GM21526 (cell line): ENCODE measurements around the gene DNAJC21.
A peak's percentile ranks its signal among the peaks of the same experiment; 100 is the strongest.

ENCODE experiments used
- ATAC-seq: cut with Tn5 transposase; IDR thresholded peaks from one replicate; pipeline ENCODE4 v1.9.1; 2021; ENCODE audit warnings: moderate library complexity; ENCODE audit not compliant: unreplicated experiment, low FRiP score

DNAJC21 gene

GRCh38 chr5:34976347-34976746, 47.0 kb downstream of the DNAJC21 start:
- no peak for ATAC-seq

DNA sequence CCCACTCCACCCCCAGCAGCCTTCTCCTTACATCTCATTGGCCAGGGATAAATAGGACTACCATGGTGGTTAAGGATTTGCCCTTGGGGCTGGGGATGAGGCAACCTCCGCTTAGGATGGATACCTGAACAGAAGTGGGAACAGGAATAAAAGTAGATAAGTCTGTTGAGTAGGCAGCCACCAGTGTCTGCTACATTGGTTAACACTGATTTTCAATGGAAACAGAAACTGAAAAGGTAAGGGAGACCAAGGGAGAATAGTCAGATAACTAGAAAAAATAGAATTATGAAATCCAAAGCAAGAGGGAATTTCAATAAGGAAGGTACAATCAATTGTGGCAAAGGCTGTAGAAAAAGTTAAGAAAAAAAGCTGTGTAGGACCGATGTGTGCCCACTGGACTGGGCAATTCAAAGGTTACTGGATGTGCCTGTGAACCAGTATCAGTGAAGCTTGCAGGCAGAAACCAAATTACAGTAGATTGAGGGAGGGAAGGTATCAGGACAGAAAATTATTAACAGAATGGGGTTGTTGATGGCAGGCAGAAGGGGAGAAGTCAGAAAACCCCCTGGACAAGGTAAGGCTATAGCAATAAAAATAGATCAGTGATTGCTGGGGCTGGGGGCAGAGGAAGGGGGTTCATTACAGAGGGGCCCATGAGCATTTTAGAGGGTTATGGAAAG, 48.7 kb downstream of the DNAJC21 start:
- ATAC-seq: no peak

DNA sequence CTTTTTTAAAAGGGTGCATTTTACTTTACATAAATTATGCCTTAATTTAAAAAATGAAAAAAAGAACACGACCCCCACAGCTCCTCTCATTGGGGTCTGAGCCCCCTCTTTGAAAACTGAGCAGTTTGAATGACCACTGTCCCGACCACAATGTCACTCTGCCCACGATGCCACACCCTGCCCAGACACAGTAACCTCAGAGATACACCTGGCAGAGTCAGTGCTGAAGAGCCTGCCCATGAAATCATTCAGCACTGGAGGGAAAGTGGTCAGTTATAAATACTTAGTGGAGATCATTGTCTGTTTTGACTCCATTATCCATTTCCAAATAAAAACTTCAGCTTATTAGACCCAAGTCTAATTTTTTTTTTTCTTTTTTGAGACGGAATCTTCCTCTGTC, 49.3 kb downstream of the DNAJC21 start:
- no peak for ATAC-seq

GRCh38 chr5:34982823-34983222, 53.5 kb downstream of the DNAJC21 start:
- ATAC-seq: no peak

- ATAC-seq: no peak
Measured at GRCh38 chr5:34986965-34987364, 57.6 kb downstream of the DNAJC21 start.

GRCh38 chr5:34991486-34992238, 62.3 kb downstream of the DNAJC21 start:
- no peak for ATAC-seq

DNA sequence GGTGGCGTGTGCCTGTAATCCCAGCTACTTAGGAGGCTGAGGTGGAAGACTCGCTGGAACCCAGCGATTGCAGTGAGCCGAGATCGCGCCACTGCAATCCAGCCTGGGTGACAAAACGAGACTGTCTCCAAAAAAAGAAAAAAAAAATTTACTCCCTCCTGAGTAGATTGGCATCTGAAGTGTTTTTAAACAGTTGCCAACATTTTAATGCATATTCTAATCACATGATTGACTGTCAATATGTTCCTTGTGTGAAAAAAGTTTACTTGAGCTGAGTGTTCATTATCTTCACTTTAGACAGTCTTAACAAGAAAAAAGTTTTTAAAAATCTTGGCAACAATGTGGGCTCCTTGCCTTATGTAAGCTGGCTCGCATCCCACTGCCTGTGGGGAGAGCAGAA, 64.6 kb downstream of the DNAJC21 start:
- no peak for ATAC-seq

GRCh38 chr5:34996261-34996660, 66.9 kb downstream of the DNAJC21 start:
- ATAC-seq: no peak

GRCh38 chr5:34998058-34998789, 68.9 kb downstream of the DNAJC21 start:
- no peak for ATAC-seq

DNA sequence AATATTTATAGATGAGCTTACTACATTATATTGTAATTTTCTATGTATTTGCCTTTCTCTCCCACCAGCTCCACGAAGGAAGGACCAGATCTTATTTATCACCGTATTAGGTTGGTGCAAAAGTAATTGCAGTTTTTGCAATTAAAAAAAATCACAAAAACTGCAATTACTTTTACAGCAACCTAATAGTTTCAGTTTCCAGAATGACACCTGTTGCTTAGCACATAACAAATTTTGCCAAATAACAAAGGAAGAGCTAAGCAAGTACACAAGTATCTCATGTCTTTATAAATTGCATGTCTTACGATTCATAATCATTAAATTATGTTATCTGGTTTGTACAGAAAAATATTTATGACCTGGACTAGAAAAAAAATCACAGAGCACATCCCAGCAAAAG, 72.5 kb downstream of the DNAJC21 start:
- ATAC-seq: no peak

- ATAC-seq: no peak
Measured at GRCh38 chr5:35002459-35002858, 73.1 kb downstream of the DNAJC21 start.

- peak; percentile 90 for ATAC-seq
Measured at GRCh38 chr5:35003018-35003957, 73.9 kb downstream of the DNAJC21 start.

- no peak for ATAC-seq
Measured at GRCh38 chr5:35004200-35004599, 74.8 kb downstream of the DNAJC21 start.

DNA sequence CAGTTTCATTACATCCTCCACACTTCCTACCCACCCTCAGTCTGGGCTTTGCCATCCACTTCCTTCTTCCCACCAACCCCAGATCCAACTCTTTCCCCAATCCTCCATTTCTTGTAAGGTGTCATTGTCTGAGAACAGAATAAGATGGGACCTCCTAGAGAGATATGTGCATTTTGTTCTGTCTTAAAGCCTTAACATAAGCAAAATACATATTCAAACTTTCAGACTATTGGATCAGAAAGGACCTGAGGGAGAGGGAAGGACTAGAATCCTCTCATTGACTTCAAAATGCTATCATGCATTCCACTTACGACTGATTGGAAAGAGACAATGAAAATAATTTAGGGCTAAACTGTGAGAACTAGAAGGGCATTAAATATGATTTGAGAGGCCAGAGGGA, 75.4 kb downstream of the DNAJC21 start:
- no peak for ATAC-seq
